ENCODE results near the gene BCAS4.

BCAS4 gene

GRCh38 chr20:50916934-50917333 is 122.1 kb downstream of the BCAS4 start:
- DNase-seq, result no peak

DNA sequence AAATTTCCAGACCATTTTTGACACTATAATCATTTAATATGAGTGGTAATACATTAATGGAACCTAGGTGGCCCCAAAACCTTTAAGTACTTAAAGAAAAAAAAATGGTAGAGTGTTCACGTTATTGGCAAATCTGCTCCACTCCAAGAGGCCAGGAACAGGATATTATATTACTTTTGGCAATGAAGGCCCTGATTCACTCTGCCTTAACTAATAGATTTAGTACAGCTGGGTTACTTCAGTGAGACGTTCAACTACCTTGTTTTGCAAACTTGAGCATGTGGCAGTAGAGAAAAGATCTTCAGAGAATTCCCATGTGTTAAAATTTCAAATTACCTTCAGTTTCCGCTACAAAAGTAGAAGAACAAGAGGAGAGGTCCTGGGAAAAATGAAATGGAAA is 123.5 kb downstream of the BCAS4 start:
- no peak for DNase-seq

- DNase-seq, result no peak
These were observed 124.7 kb downstream of the BCAS4 start for GRCh38 chr20:50919567-50919966.

- DNase-seq, result no peak
These were observed 126.1 kb downstream of the BCAS4 start for GRCh38 chr20:50920997-50921396.

DNA sequence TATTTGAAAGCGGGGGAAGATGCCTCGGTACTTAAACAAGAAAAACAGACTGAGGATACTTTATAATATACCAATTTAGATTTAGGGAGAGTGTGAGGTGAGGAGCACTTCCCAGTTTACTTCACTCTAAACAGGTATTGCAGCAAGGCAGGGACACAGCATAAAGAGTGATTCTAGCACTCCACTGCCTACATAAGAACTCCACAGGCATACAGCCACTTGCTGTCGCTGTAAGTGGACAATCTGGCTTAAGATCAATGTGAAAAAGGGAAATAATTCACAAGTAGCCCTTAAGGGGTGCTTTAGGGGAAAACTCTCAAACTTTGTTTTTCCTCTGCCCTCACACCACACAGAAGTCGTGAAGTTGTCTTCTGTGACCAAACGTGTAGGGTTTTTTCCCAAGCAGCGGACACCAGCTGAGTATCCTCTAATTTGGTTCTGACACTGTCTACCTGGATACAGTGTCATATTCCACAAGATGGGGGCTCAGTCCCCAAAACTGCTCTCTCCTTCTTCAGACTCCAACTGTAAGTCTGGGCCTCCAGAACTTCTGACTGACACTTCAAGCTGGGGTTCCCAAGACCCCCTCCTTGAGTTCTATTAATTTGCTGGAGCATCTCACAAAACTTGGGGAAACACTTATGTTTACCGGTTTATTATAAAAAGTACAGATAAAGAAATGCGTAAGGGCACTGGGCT is 127.1 kb downstream of the BCAS4 start:
- no peak for DNase-seq

- no peak for DNase-seq
These were observed 129.5 kb downstream of the BCAS4 start for GRCh38 chr20:50924261-50924920.

DNA sequence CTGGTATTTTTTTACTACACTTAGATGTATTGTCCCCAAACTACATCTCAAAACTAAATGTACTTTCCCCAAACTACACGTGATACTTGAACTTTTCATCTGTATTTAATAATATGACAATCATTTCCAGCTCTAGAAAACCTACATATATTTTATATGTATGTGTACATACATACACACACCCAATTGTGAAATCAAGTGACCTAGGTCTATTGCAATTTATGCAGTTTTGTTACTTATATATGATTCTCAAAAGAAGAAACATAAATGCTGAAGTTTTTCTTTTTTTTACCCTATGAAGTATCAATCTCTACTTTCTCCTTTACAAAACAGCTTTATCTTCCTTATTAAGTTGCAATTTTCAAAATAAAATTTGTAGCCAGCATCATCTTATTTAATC is 131.7 kb downstream of the BCAS4 start:
- no peak for DNase-seq
